GM18499 (cell line): Measurements from ENCODE around the gene HNRNPLL.

Source experiments
- ATAC-seq: cut with Tn5 transposase; IDR thresholded peaks from one replicate; pipeline ENCODE4 v1.9.1; 2021; ENCODE audit warnings: moderate number of reproducible peaks; ENCODE audit not compliant: insufficient read depth, unreplicated experiment

HNRNPLL gene

DNA sequence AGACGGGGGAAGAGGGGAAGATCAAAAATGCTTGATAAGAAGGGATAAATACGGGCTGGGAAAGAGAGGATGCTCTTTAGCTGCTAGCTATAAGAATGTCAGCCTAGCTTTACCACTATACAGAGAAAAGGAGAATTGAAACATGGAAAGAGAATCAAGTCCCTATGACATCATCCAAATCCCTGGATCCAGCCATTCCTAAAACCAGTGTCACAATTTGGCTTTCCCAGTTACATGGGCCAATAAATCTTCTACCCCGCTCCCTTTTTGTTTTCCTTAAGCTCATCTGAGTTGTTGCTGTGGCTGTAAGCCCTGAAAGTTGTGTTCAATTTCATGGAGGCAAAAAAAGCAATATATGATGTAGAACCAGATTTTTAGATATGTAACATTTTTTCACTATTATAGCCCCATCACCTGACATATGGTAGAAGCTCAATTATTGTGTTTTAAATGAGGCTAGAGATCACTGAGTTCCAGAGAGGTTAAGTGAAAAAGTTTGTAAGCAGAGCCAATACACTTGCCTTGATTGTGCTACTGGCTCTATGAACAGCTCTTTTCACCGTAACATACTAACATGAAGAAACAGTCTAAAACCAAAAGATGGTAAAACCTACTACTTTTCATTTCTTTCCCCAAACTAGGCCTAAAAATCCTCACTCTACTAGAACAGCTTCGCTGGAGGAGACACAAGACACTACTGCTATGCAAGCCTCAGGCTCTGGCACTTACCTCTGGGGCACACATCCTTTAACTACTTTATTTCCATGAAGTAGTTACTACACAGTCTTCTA, 4.3 kb downstream of the HNRNPLL start:
- ATAC-seq: no peak

DNA sequence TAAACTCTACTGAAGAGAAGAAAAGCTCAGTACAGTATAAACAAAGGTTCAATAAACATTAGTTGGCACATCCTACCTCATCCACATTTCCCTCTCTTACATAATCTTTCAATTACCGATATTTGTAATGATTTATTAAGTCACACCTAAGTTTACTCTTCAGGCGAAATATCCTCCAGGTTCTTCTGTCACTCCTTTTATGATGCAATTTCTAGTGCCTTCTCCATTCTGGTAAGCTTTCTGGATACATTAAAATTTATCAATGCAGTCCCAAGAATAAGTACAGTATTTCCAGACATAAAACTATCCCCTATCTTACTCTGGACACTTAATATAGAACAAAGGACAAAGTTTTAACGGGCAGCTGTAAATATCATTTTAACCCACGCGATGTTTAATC, 5.6 kb downstream of the HNRNPLL start:
- ATAC-seq: no peak

- ATAC-seq: no peak
Observed at GRCh38 chr2:38596229-38596628, 6.5 kb downstream of the HNRNPLL start.

GRCh38 chr2:38592951-38593350, 9.8 kb downstream of the HNRNPLL start:
- ATAC-seq: no peak

- ATAC-seq: no peak
Observed at GRCh38 chr2:38591152-38591551, 11.6 kb downstream of the HNRNPLL start.

DNA sequence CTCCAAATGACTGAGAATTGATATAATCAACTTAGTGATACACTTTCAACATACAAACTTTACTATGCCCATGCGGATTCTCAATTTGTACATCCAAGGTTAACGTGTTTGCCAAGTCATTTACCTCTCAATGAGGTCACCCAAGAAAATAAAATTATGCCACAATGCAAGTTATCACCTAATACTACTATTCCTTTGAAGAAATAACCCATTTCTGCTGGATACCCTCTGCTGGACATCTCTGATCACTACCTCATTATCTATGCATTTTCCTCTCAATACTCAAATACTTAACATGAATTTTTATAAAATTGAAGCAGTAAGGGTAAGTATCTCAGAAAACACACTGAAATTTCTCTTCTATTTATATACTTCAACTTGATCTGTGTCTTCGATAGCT, 12.7 kb downstream of the HNRNPLL start:
- ATAC-seq: no peak

DNA sequence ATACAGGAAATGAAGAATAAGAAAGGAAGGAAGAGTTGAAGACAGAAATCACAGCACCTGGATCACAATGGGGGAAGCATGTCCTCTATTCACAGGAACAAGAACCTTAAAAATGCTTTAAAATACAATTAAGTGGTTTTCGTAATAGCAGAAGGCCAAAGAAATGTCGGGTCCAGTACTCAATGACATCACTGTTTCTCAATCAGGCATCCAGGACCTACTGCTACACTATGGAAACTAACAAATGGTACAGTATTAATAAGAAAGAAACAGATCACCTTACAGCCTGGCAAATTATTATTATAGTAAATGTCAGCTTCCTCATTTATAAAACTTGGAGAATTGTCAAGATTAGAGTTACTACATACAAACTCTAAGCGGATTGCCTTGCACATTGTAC, 15.8 kb downstream of the HNRNPLL start:
- no peak for ATAC-seq

- no peak for ATAC-seq
Observed at GRCh38 chr2:38584881-38585280, 17.8 kb downstream of the HNRNPLL start.

- ATAC-seq: no peak
Observed at GRCh38 chr2:38583994-38584393, 18.7 kb downstream of the HNRNPLL start.

- no peak for ATAC-seq
Observed at GRCh38 chr2:38583524-38583923, 19.2 kb downstream of the HNRNPLL start.

DNA sequence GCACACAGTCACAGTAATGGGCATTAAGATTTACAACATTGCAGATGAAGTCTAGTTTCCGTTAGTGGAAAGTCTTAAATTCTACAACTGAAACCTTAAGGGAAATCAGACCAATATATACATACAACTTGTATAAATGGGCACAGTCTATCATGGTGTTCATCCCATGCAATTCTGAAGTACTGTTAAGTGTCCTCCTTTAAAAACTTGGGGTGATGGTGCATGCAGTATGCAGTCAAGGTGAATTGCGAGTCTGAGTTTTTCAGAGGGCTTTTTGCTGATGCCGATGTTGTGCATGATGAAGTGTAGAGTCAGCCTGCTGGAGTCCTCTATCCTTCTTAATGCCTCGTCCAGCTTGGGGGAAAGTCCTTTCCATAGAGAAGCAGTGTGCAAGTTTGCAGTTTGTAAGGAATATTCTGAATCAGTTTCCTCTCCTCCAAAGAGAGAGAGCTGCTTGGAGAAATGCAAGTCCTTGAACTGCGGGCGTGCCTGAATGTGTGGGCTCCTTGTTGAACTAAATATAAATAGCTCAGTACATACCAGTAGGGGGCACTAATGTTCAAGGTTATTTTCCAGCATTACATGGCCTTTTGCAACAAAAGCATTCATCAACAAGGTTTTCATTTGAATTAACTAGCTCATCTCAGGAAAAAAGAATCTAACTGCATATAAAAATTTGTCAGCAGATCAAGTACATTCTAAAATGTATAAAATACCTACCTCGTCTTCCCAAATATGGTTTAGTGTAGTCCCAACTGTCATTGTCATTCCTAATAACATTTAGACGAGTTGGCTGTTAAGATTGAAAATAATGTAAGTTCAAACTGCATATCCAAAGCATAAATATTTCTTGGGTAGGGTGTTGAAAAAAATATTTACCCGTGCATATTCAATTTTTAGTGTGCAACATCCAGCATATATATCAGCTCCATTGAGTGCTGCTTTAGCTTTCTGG, 21.3 kb downstream of the HNRNPLL start:
- ATAC-seq: no peak

GRCh38 chr2:38580115-38580636, 22.6 kb downstream of the HNRNPLL start:
- ATAC-seq: no peak

GRCh38 chr2:38578832-38579231, 23.9 kb downstream of the HNRNPLL start:
- ATAC-seq: no peak

DNA sequence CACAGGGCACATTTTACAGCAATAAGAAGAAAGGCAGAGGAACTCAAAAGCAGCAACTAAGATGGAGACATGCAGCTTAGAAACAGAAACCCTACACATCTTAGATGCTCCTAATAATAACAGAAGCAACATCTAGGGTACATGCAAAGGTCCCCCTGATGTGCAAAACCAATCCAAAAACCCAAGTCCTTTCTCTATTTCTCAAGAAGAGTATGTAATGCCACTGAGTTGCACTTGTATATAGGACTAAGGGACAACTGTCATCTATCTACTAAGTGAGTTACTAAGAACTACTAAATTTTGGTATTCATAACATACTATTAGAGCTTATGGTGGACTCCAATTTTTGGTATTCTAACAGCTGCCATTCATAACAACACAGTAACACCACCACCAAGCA, 28.4 kb downstream of the HNRNPLL start:
- no peak for ATAC-seq

- no peak for ATAC-seq
Observed at GRCh38 chr2:38572167-38572566, 30.6 kb downstream of the HNRNPLL start.

DNA sequence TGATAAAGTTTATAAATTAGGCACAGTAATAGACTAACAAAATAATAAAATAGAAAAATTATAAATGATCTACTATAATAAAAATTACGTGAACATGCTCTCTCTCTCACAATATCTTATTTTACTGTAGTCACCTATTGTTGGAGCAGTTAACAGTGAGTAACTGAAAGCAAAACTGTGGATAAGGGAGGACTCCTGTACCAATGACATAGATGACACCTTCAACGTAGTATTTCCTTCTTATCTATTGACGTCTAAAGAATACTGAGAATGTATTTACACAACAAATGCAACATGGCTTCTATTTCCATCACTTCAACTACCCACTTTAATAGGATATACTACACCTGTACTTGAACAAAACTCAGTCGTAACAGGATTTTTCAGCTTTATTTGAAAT, 31.5 kb downstream of the HNRNPLL start:
- no peak for ATAC-seq

- no peak for ATAC-seq
Observed at GRCh38 chr2:38568724-38569436, 33.8 kb downstream of the HNRNPLL start.

DNA sequence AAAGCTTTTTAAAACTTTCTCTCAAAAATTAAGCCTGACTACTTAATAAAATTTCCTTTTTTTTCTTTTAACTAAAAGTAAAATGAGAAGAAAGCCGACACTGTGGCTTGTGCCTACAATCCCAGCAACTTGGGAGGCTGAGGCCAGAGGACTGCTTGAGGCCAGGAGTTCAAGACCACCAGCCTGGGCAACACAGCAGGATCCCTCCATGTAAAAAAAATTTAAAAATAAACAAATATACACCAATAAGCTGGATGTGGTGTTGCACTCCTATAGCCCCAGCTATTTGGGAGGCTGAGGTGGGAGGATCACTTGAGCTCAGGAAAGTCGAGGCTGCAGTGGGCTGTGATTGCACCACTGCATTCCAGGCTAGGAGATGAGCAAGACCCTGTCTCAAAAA, 37.4 kb downstream of the HNRNPLL start:
- no peak for ATAC-seq

DNA sequence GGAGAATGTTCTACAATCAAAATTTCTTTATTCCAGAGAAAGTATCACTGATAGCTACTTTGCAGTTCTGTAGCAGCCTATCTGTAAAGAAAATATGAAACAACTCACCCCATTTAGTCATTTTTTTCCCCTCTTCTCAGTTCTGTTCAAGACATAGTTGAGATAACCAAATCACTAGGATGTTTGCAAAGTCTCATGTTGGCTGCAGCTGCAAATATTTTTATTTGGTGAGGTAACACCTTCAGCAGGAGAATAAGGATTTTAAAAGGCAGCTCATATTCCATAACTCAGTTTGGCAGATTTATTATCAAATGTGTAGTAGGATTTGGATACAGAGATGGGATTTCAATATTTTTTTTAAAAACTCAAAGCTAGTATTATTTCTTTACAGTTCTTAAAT, 41.0 kb downstream of the HNRNPLL start:
- no peak for ATAC-seq

DNA sequence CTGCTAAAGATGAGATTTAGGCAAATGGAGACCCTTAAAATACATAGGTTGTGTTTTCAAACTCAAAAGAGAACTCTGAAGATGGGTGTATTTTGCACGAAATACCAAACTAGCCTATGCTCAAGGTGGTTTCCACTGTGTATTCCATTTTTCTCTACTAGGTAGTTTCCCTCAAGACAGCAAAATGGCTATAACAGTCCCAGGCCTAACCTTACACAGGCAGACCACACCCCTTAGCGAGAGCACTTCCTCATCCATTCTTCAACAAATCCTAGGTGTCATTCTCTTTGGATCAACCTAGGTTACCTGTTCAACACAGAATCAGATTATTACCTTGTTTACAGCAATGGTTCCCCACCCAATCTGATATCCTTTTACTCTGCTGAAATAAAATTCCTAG, 42.6 kb downstream of the HNRNPLL start:
- ATAC-seq: no peak

GRCh38 chr2:38557981-38558380, 44.7 kb downstream of the HNRNPLL start:
- ATAC-seq: no peak
